Stimulated activated CD4-positive, alpha-beta T cell treated with anti-CD3 and anti-CD28 coated beads, Interleukin-12 subunit alpha, Interleukin-12 subunit beta, amount 100 ng/mL, for 24 hours (primary cell): ENCODE results near the gene ASB1.

Source experiments
- DNase-seq, 2 experiments: peaks; one replicate each; pipeline ENCODE4 v3.0.0-alpha.2; 2020; ENCODE audit warnings: low read depth in 2 of 2

ASB1 gene

GRCh38 chr2:238494573-238494961 lies 67.8 kb downstream of the ASB1 start:
- DNase-seq: no peak

DNA sequence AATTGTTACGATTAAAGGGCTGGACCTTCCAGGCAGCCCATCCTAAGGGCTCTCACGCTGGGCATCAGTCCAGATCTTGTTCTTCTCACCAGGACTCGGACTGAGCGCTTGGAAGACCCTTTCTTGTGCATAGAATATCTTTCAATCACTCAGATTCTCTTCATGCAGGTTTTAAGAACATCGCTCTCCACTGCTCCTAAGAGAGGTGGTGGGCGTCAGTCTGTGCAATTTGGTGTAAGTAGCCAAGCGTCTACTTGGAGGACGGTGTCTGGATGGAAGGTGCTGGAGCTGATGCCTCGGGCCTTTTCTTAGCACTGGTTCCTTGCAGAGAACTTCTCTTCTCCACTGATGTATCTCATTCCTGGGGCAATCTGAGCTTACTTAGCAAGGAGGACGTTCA lies 68.7 kb downstream of the ASB1 start:
- no peak for DNase-seq

DNA sequence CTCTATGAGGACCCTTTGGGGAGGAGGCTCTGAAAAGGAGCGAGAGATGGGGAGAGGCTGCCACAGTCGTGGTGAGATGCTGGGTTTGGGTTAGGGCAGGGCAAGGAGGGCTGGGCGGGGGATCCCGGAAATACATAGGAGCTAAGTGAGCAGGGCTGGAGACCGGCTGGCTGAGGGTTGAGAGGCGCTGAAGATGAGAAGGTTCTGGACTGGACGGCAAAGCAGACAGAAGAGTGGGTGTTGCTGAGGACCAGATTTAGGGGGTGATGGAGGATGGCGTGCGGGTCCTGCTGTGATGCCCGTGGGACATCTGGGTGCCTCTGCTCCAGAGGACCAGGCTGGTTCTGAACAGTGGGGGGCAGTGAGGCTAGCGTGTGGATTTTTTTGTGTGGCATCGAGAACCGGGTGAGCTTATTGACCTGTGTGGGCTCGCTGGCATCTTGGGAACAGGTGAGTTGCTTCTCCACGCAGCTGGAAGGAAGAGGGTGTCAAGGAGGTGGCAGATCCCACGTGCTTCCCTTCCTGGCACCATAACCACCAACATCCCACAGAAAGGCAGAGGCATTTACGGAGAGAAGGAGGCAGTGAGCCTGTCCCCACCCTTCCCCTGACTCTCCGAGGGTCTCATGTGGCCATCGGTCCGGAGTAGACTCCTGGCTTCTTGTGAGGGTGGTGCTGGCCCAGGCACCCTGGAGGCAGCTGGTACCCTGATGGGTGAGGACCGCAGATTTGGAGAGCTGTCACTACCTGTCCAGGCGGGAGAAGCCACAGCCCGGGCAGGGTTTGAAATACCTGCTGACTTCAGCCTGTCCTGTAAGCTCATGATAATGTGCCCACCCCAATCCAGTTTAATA lies 70.3 kb downstream of the ASB1 start:
- DNase-seq: no peak

GRCh38 chr2:238497610-238498005 lies 70.9 kb downstream of the ASB1 start:
- no peak for DNase-seq

GRCh38 chr2:238498188-238498587 lies 71.5 kb downstream of the ASB1 start:
- no peak for DNase-seq

DNA sequence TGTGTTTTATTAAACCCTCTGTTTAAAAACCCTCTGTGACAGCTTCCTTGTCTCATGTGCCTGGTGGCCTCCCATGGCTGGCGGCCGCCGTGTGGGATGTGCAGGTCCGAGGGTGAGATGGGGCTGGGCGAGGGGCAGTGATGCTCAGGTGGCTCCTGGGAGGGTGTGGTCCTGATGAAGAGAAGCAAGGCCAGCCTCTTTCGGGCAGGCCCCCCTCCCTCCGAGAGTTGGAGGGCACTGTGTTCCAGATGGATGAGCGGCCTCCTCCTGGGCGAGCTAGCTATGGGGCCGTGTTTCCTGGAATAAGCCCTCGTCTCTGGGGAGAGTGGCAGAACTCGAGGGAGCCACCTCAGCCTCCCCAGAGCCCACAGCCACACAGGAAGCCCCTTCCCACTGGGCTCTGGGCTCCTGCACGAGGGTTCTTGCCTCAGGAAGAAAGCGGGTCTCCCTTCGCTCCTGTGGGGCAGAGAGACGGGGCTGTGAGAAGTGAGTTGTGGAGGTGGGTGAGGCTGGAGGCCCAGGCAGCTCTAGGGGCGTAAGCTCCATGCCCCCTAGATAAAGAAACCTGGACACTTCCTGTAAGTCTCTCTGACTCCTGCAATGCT lies 72.1 kb downstream of the ASB1 start:
- DNase-seq: no peak

GRCh38 chr2:238499731-238500580 lies 73.2 kb downstream of the ASB1 start:
- no peak for DNase-seq

GRCh38 chr2:238501311-238501710 lies 74.6 kb downstream of the ASB1 start:
- no peak for DNase-seq
